ENCODE data around the gene RBPJL. TPM values are rescaled to one million over a fixed set of nuclear protein-coding genes. Genes with fewer than 3 reads are reported as not detected.

RBPJL gene
- total and polyA plus RNA-seq, 8 donors: 169 to 1,575 (median 454) TPM

- H3K9me3 ChIP-seq: no peaks in the 10 kb centered on the region
- H3K4me1 ChIP-seq: peaks cover 5 to 10% (median 9%) of the 10 kb centered on the region in 3 donors
- DNase-seq (peak; percentile 81 to 95 (median 86)), ATAC-seq (peak; percentile 35 to 53 (median 46)), FAIRE-seq (no peak)
- TF ChIP-seq CTCF (IDR thresholded peaks at IDR 0.05): peak in 3 of 4 donors; percentile 14 to 38 (median 27)
- peak within 1 kb of the TSS; percentile 55 to 62 (median 59) for H3K27ac ChIP-seq
- 17 to 18% methylated on average over 16 to 20 of the region's 20 CpGs for WGBS, 2 donors
- H3K4me3 ChIP-seq: peak within 1 kb of the TSS; percentile 33 to 64 (median 54)
- intact Hi-C loops (cut with DNase I): no loop called here
- no peaks in the 10 kb centered on the region for H3K27me3 ChIP-seq
- no peaks in the 10 kb centered on the region for H3K36me3 ChIP-seq
Measured at GRCh38 chr20:45308117-45308778, 1.6 kb downstream of the RBPJL start, which contains the start of gene MATN4. TSS of gene MATN4 (minus strand) at chr20:45308299. CDS start at chr20:45305582, 2,717 bp downstream.

GRCh38 chr20:45309075-45309474, 2.4 kb downstream of the RBPJL start:
- Histone ChIP-seq H3K4me1 (peaks cover 5 to 10% (median 9%) of the 10 kb centered on the region in 3 donors), H3K27me3 (no peaks in the 10 kb centered on the region), H3K4me3 (peak overlapping the region in 3 of 4 donors; percentile 48 to 64 (median 60)), H3K27ac (no peak overlapping the region), H3K9me3 (no peaks in the 10 kb centered on the region), H3K36me3 (peaks cover 0 to 5% (median 0%) of the 10 kb centered on the region in 3 donors)
- no peak for FAIRE-seq
- 35 to 45% methylated on average over 3 of the region's 3 CpGs for WGBS, 2 donors
- DNase-seq: peak in 2 of 6 donors; percentile 42 to 55
- TF ChIP-seq CTCF (IDR thresholded peaks at IDR 0.05): no peak
- intact Hi-C loops (cut with DNase I): no loop called here
- ATAC-seq: no peak

GRCh38 chr20:45311589-45312211, 5.1 kb downstream of the RBPJL start:
- Histone ChIP-seq H3K36me3 (peaks cover 0 to 22% (median 3%) of the 10 kb centered on the region in 3 donors), H3K27ac (no peak overlapping the region), H3K4me1 (no peaks in the 10 kb centered on the region), H3K4me3 (peak overlapping the region in 3 of 4 donors; percentile 48 to 64 (median 60)), H3K27me3 (no peaks in the 10 kb centered on the region), H3K9me3 (no peaks in the 10 kb centered on the region)
- FAIRE-seq (no peak), ATAC-seq (peak; percentile 48 to 73 (median 59)), DNase-seq (peak; percentile 71 to 93 (median 85))
- whole genome bisulfite sequencing, 2 donors: 12 to 15% methylated on average over 45 of the region's 45 CpGs
- peak; percentile 58 to 77 (median 72) for TF ChIP-seq CTCF (IDR thresholded peaks at IDR 0.05)
- intact Hi-C loops (cut with DNase I): loop anchor here in 2 of 3 donors (10.0 kb wide), 2 partner anchors 123 to 453 kb away; no protein-coding TSS in a partner anchor

GRCh38 chr20:45312241-45312640, 5.6 kb downstream of the RBPJL start:
- peak in 2 of 6 donors; percentile 50 for DNase-seq
- no peak for TF ChIP-seq CTCF (IDR thresholded peaks at IDR 0.05)
- no peaks in the 10 kb centered on the region for H3K27me3 ChIP-seq
- H3K36me3 ChIP-seq: peaks cover 0 to 22% (median 6%) of the 10 kb centered on the region in 3 donors
- peak in 1 of 4 donors; percentile 4 for ATAC-seq
- no peaks in the 10 kb centered on the region for H3K9me3 ChIP-seq
- no peak overlapping the region for H3K27ac ChIP-seq
- peak overlapping the region in 3 of 4 donors; percentile 48 to 64 (median 60) for H3K4me3 ChIP-seq
- WGBS, 2 donors: 19 to 22% methylated on average over 21 of the region's 21 CpGs
- intact Hi-C loops (cut with DNase I): loop anchor here in 2 of 3 donors (10.0 kb wide), 2 partner anchors 123 to 453 kb away; no protein-coding TSS in a partner anchor
- FAIRE-seq: no peak
- H3K4me1 ChIP-seq: no peaks in the 10 kb centered on the region

Data from pancreas (tissue), 10 donors.